ENCODE measurements around the gene TSSK6.
"Not testable (repeated sequence)": the region's sequence is repeated elsewhere in the genome, so short reads cannot be mapped to it uniquely, and the experiment has no call there.

Gene TSSK6

GRCh38 chr19:19486343-19487076 lies 28.8 kb downstream of the TSSK6 start:
- DNase-seq: no peak

GRCh38 chr19:19485998-19486290 lies 29.4 kb downstream of the TSSK6 start:
- no peak for DNase-seq

GRCh38 chr19:19485161-19485997 lies 30.0 kb downstream of the TSSK6 start:
- DNase-seq: no peak

- peak; percentile 71 for DNase-seq
These were observed 32.3 kb downstream of the TSSK6 start for GRCh38 chr19:19482809-19483596.

- DNase-seq: no peak
These were observed 34.7 kb downstream of the TSSK6 start for GRCh38 chr19:19480688-19481087.

GRCh38 chr19:19477705-19478383 lies 37.5 kb downstream of the TSSK6 start:
- no peak for DNase-seq

GRCh38 chr19:19475849-19476828 lies 39.2 kb downstream of the TSSK6 start:
- DNase-seq: no peak

GRCh38 chr19:19475015-19475765 lies 40.2 kb downstream of the TSSK6 start:
- peak; percentile 70 for DNase-seq

- not testable (repeated sequence) for DNase-seq
These were observed 43.2 kb downstream of the TSSK6 start for GRCh38 chr19:19472106-19472505.

GRCh38 chr19:19471682-19472081 lies 43.7 kb downstream of the TSSK6 start:
- no peak for DNase-seq

GRCh38 chr19:19470579-19470978 lies 44.8 kb downstream of the TSSK6 start:
- DNase-seq: no peak

GRCh38 chr19:19468424-19469050 lies 46.8 kb downstream of the TSSK6 start:
- no peak for DNase-seq

- no peak for DNase-seq
These were observed 49.1 kb downstream of the TSSK6 start for GRCh38 chr19:19466201-19466600.

GRCh38 chr19:19465436-19466070 lies 49.8 kb downstream of the TSSK6 start:
- DNase-seq: no peak

- DNase-seq: no peak
These were observed 50.8 kb downstream of the TSSK6 start for GRCh38 chr19:19464339-19465098.

Measured in right forelimb (tissue), 1 donor.